IMR-90 (cell line): ENCODE data around the gene ZNF44. TPM values are rescaled to one million over a fixed set of nuclear protein-coding genes. Genes with fewer than 3 reads are reported as not detected.

ENCODE experiments used
- ATAC-seq: fragments of 200-7000 bp; cut with Tn5 transposase; 2 replicates; pipeline ENCODE4 v1.9.1; 2020; ENCODE audit warnings: low read depth, mild to moderate bottlenecking, moderate library complexity
- BruUV-seq: library from RNA; stranded (reverse); fragments of 400-500 nt; replicated peaks from 2 replicates; lab custom pipeline; 2021; lab: Mats Ljungman, UMichigan
- CTCF ChIA-PET: fragments of 300-600 bp; formaldehyde crosslinking; extraction: SDS; loops from one replicate; lab custom pipeline; 2021; ENCODE audit warnings: antibody characterized with exemption; lab: Yijun Ruan, JAX
- POLR2A ChIA-PET: fragments of 300-600 bp; sonication (Branson Sonifier 250); formaldehyde crosslinking; loops from one replicate; lab custom pipeline; 2022; ENCODE audit warnings: antibody characterized with exemption; ENCODE audit not compliant: unreplicated experiment; lab: Charles Lee
- DNase-seq: peaks from one replicate; pipeline ENCODE4 v3.0.0; 2013
- H2AFZ ChIP-seq: replicated peaks from 2 replicates; pipeline ENCODE3; 2013; ENCODE audit warnings: low read length, mild to moderate bottlenecking; ENCODE audit not compliant: poor library complexity
- H2AK5ac ChIP-seq: 2 replicates; pipeline ENCODE4 v1.6.1; 2013; ENCODE audit warnings: low read depth, low read length, inconsistent platforms
- H2AK9ac ChIP-seq: replicated peaks from 2 replicates; pipeline ENCODE3; 2013; ENCODE audit warnings: mild to moderate bottlenecking, low read depth, low read length, moderate library complexity; ENCODE audit not compliant: poor library complexity
- H2BK120ac ChIP-seq: 2 replicates; pipeline ENCODE4 v1.6.1; 2013; ENCODE audit warnings: low read depth, low read length, inconsistent platforms
- H2BK15ac ChIP-seq: 3 replicates; pipeline ENCODE4 v1.6.1; 2013; ENCODE audit warnings: low read depth, low read length, inconsistent platforms
- H2BK20ac ChIP-seq: 2 replicates; pipeline ENCODE4 v1.6.1; 2013; ENCODE audit warnings: low read depth, mild to moderate bottlenecking, inconsistent platforms, low read length, moderate library complexity
- H2BK5ac ChIP-seq: 2 replicates; pipeline ENCODE4 v1.6.1; 2013; ENCODE audit warnings: mild to moderate bottlenecking, low read depth, low read length, inconsistent platforms; ENCODE audit not compliant: poor library complexity, severe bottlenecking
- H3K14ac ChIP-seq: replicated peaks from 2 replicates; pipeline ENCODE4 v1.6.1; 2013; ENCODE audit warnings: low read depth, low read length, inconsistent platforms
- H3K18ac ChIP-seq: 2 replicates; pipeline ENCODE4 v1.6.1; 2013; ENCODE audit warnings: low read depth, low read length, control low read depth
- H3K23ac ChIP-seq: 2 replicates; pipeline ENCODE4 v1.6.1; 2013; ENCODE audit warnings: low read depth, low read length, inconsistent platforms
- H3K27ac ChIP-seq: 2 replicates; pipeline ENCODE4 v1.5.1; 2013; ENCODE audit warnings: mild to moderate bottlenecking, control low read depth, low read length; ENCODE audit not compliant: insufficient read depth
- H3K27me3 ChIP-seq: 2 replicates; pipeline ENCODE4 v1.6.1; 2013; ENCODE audit warnings: low read length; ENCODE audit not compliant: control insufficient read depth, insufficient read depth
- H3K36me3 ChIP-seq: 2 replicates; pipeline ENCODE4 v1.6.1; 2013; ENCODE audit warnings: low read length, mixed read lengths; ENCODE audit not compliant: control insufficient read depth, insufficient read depth
- H3K4ac ChIP-seq: 2 replicates; pipeline ENCODE4 v1.6.1; 2013; ENCODE audit warnings: low read depth, low read length, inconsistent platforms
- H3K4me1 ChIP-seq: 2 replicates; pipeline ENCODE4 v1.6.1; 2013; ENCODE audit warnings: low read length, mixed read lengths; ENCODE audit not compliant: control insufficient read depth, insufficient read depth
- H3K4me2 ChIP-seq: 2 replicates; pipeline ENCODE4 v1.6.1; 2013; ENCODE audit warnings: low read depth, mild to moderate bottlenecking, control low read depth, low read length, moderate library complexity
- H3K4me3 ChIP-seq: 2 replicates; pipeline ENCODE4 v1.5.1; 2013; ENCODE audit warnings: low read depth, mild to moderate bottlenecking, control low read depth, low read length, moderate library complexity; ENCODE audit not compliant: insufficient read depth
- H3K56ac ChIP-seq: 2 replicates; pipeline ENCODE4 v1.6.1; 2013; ENCODE audit warnings: low read length, inconsistent platforms; ENCODE audit not compliant: insufficient read depth; ENCODE audit errors: extremely low read depth
- H3K79me1 ChIP-seq, 2 experiments: 2 replicates each; pipeline ENCODE4 v1.6.1; 2013; ENCODE audit warnings: low read length in 2 of 2, inconsistent platforms in 1 of 2, low read depth in 1 of 2
- H3K9ac ChIP-seq: 2 replicates; pipeline ENCODE4 v1.6.1; 2013; ENCODE audit warnings: low read depth, low read length, control low read depth
- H3K9me1 ChIP-seq: 2 replicates; pipeline ENCODE4 v1.6.1; 2013; ENCODE audit warnings: low read length, inconsistent platforms; ENCODE audit not compliant: insufficient read depth
- H3K9me3 ChIP-seq: 2 replicates; pipeline ENCODE4 v1.6.1; 2013; ENCODE audit warnings: low read length; ENCODE audit not compliant: control insufficient read depth, insufficient read depth
- H4K20me1 ChIP-seq: 2 replicates; pipeline ENCODE4 v1.6.1; 2013; ENCODE audit warnings: low read length, inconsistent platforms; ENCODE audit not compliant: insufficient read depth
- H4K5ac ChIP-seq: 2 replicates; pipeline ENCODE4 v1.6.1; 2013; ENCODE audit warnings: mild to moderate bottlenecking, low read depth, low read length, control low read depth
- H4K8ac ChIP-seq, 2 experiments: 2 replicates each; pipeline ENCODE4 v1.6.1; 2013; ENCODE audit warnings: low read depth in 2 of 2, low read length in 2 of 2, control low read depth in 1 of 2, inconsistent platforms in 1 of 2
- H4K91ac ChIP-seq: 2 replicates; pipeline ENCODE4 v1.6.1; 2013; ENCODE audit warnings: low read depth, low read length, inconsistent platforms; ENCODE audit not compliant: insufficient read depth
- BHLHE40 ChIP-seq: fragments of 150-350 bp; IDR thresholded peaks from 2 replicates; pipeline ENCODE4 v1.6.1; 2016; ENCODE audit warnings: mild to moderate bottlenecking, low read depth, low read length
- CEBPB ChIP-seq: IDR thresholded peaks from 2 replicates; pipeline ENCODE4 v1.6.1; 2012; ENCODE audit warnings: low read depth, low read length, improper control_type of control experiment
- CHD1 ChIP-seq: IDR thresholded peaks from 2 replicates; pipeline ENCODE4 v1.6.1; 2012; ENCODE audit warnings: low read depth, low read length, improper control_type of control experiment
- CTCF ChIP-seq: conservative IDR thresholded peaks from 2 replicates; pipeline ENCODE4 v1.5.1; 2012; ENCODE audit warnings: mild to moderate bottlenecking, low read depth, low read length, improper control_type of control experiment
- FOS ChIP-seq: fragments of 150-350 bp; IDR thresholded peaks from 2 replicates; pipeline ENCODE4 v1.6.1; 2016; ENCODE audit warnings: low read depth, low read length
- MAFK ChIP-seq: IDR thresholded peaks from 2 replicates; pipeline ENCODE4 v1.6.1; 2012; ENCODE audit warnings: low read depth, low read length, improper control_type of control experiment
- MXI1 ChIP-seq: IDR thresholded peaks from 2 replicates; pipeline ENCODE4 v1.6.1; 2012; ENCODE audit warnings: low read depth, mild to moderate bottlenecking, low read length, moderate library complexity, borderline replicate concordance
- NFE2L2 ChIP-seq: fragments of 150-350 bp; IDR thresholded peaks from 2 replicates; pipeline ENCODE4 v1.6.1; 2016; ENCODE audit warnings: low read depth, mild to moderate bottlenecking, low read length
- RAD21 ChIP-seq: IDR thresholded peaks from 2 replicates; pipeline ENCODE4 v1.6.1; 2012; ENCODE audit warnings: low read length, improper control_type of control experiment
- RCOR1 ChIP-seq: IDR thresholded peaks from 2 replicates; pipeline ENCODE4 v1.6.1; 2012; ENCODE audit warnings: mild to moderate bottlenecking, low read length, improper control_type of control experiment; ENCODE audit not compliant: insufficient replicate concordance
- SMC3 ChIP-seq: fragments of 150-350 bp; IDR thresholded peaks from 2 replicates; pipeline ENCODE4 v1.6.1; 2016; ENCODE audit warnings: low read depth, mild to moderate bottlenecking, antibody characterized with exemption, low read length, moderate library complexity
- USF2 ChIP-seq: fragments of 150-350 bp; IDR thresholded peaks from 2 replicates; pipeline ENCODE4 v1.6.1; 2017; ENCODE audit warnings: mild to moderate bottlenecking, antibody characterized with exemption, low read length, low read depth
- WGBS, 2 experiments: methylation state at CpG; one replicate each; pipeline versions ENCODE4 v1.1.5 to v1.1.7; 2013; ENCODE audit warnings: missing lambda C conversion rate in 2 of 2; ENCODE audit not compliant: insufficient read length in 1 of 2; ENCODE audit errors: extremely low coverage in 2 of 2; 5-methylcytosine and 5-hydroxymethylcytosine counted together
- dilution Hi-C: fragments of 300-500 bp; cut with HindIII; formaldehyde crosslinking; loops from one replicate; pipeline ENCODE4 v1.14.3; 2018; ENCODE audit warnings: low sequenced_read_pairs; ENCODE audit not compliant: unreplicated experiment
- in situ Hi-C: fragments of 300-500 bp; cut with MboI; formaldehyde crosslinking; loops from 3 replicates; pipeline ENCODE4 v1.14.3; 2019; ENCODE audit warnings: low sequenced_read_pairs, inconsistent platforms, mixed read lengths
- intact Hi-C: fragments of 100-400 bp; cut with micrococcal nuclease; formaldehyde crosslinking; loops from 2 replicates; pipeline ENCODE4 v1.10.0; 2022
- polyA plus RNA-seq, 3 experiments: library from polyadenylated mRNA; depleted of rRNA; stranded (reverse); fragments of >200 nt; gene quantifications; 2 replicates each; pipeline ENCODE4 v1.2.3, GENCODE V29; 2012; ENCODE audit warnings: low replicate concordance in 1 of 3
- total RNA-seq: library from RNA; depleted of rRNA; stranded (reverse); fragments of >200 nt; gene quantifications from 2 replicates; pipeline ENCODE4 v1.2.3, GENCODE V29; 2012

ZNF44 gene
- total and polyA plus RNA-seq, 2 of the 4 experiments (the other 2 are of a cell fraction) = 3.5 to 6.6 TPM

- H3K14ac ChIP-seq = no peak overlapping the region
- no peak overlapping the region for H3K4ac ChIP-seq
- H2BK15ac ChIP-seq = no peak overlapping the region
- no TSS peak for BruUV-seq
- peaks cover 6% of the 10 kb centered on the region for H3K4me1 ChIP-seq
- no peak overlapping the region for H2BK120ac ChIP-seq
- no peak overlapping the region for H2BK5ac ChIP-seq
- ATAC-seq = no peak
- no peak overlapping the region for H2BK20ac ChIP-seq
- POLR2A ChIA-PET = no interaction called here
- peaks cover 5 to 12% of the 10 kb centered on the region in 2 experiments; a peak in 3 of 4 replicates for H3K79me1 ChIP-seq
- CTCF ChIA-PET = no interaction called here
- no peak overlapping the region for H4K5ac ChIP-seq
- no peaks in the 10 kb centered on the region for H3K27me3 ChIP-seq
- no peak overlapping the region for H3K18ac ChIP-seq
- no peak overlapping the region for H4K8ac ChIP-seq
- H3K27ac ChIP-seq = no peak overlapping the region
- H3K4me2 ChIP-seq = no peak overlapping the region
- intact Hi-C loops (loop anchor here (5.0 kb wide), 1 partner anchor 39 kb away; the partner anchor contains the start of gene ZNF44), in situ Hi-C loops (no loop called here), dilution Hi-C loops (no loop called here)
- H2AFZ ChIP-seq = no peak overlapping the region
- H3K9me3 ChIP-seq = no peaks in the 10 kb centered on the region
- no peak overlapping the region for H3K4me3 ChIP-seq
- H3K23ac ChIP-seq = no peak overlapping the region
- TF ChIP-seq BHLHE40 = no peak
- no peak for TF ChIP-seq MXI1
- TF ChIP-seq RAD21 = no peak
- TF ChIP-seq SMC3 = no peak
- no peak for TF ChIP-seq USF2
- TF ChIP-seq CEBPB = no peak
- no peak for TF ChIP-seq CHD1
- TF ChIP-seq CTCF = no peak
- TF ChIP-seq FOS = no peak
- no peak for TF ChIP-seq MAFK
- no peak for TF ChIP-seq NFE2L2
- TF ChIP-seq RCOR1 = no peak
- H3K9ac ChIP-seq = no peak overlapping the region
- WGBS, 2 experiments = no CpG with 5 or more reads among the region's 4 CpGs
- H3K36me3 ChIP-seq = no peaks in the 10 kb centered on the region
- no peak overlapping the region for H2AK9ac ChIP-seq
- no peaks in the 10 kb centered on the region for H3K9me1 ChIP-seq
- DNase-seq = no peak
- H4K20me1 ChIP-seq = no peaks in the 10 kb centered on the region
- no peak overlapping the region for H3K56ac ChIP-seq
- no peak overlapping the region for H4K91ac ChIP-seq
- H2AK5ac ChIP-seq = no peak overlapping the region
These were observed 36.7 kb upstream of the ZNF44 start for GRCh38 chr19:12331211-12331941.
